Upper lobe of right lung (tissue), 1 donor: ENCODE results near the gene VWA8. TPM values are rescaled to one million over a fixed set of nuclear protein-coding genes. Genes with fewer than 3 reads are reported as not detected.

Source experiments
- ATAC-seq: fragments of 200-7000 bp; cut with Tn5 transposase; one replicate; pipeline ENCODE4 v1.9.1; 2020; ENCODE audit warnings: mild to moderate bottlenecking, moderate library complexity
- DNase-seq: peaks from one replicate; pipeline ENCODE4 v3.0.0-alpha.2; 2020
- H3K27ac ChIP-seq: fragments of 200-600 bp; one replicate; pipeline ENCODE4 v1.8.0; 2022
- H3K27me3 ChIP-seq: fragments of 200-600 bp; one replicate; pipeline ENCODE4 v1.8.0; 2022; ENCODE audit warnings: mild to moderate bottlenecking
- H3K36me3 ChIP-seq: fragments of 200-600 bp; one replicate; pipeline ENCODE4 v1.8.0; 2022
- H3K4me1 ChIP-seq: fragments of 200-600 bp; one replicate; pipeline ENCODE4 v1.8.0; 2022
- H3K4me3 ChIP-seq: fragments of 200-600 bp; one replicate; pipeline ENCODE4 v1.8.0; 2022; ENCODE audit warnings: mild to moderate bottlenecking
- H3K9me3 ChIP-seq: fragments of 200-600 bp; one replicate; pipeline ENCODE4 v1.8.0; 2022
- CTCF ChIP-seq: fragments of 200-600 bp; IDR thresholded peaks from one replicate; pipeline ENCODE4 v1.8.0; 2022; ENCODE audit warnings: antibody characterized with exemption
- intact Hi-C: fragments of 100-400 bp; cut with DNase I; formaldehyde crosslinking; loops from one replicate; pipeline ENCODE4 v1.11.0; 2022
- total RNA-seq: library from RNA; stranded (reverse); fragmentation: NEBNext Ultra II Directional; extraction: Animal tissue kit (Norgen Biotek cat#: 25700); gene quantifications from one replicate; pipeline ENCODE4 v1.2.1, GENCODE V29; 2021
- donor health status: DM: no; HTN: yes; CAD: no; lungs with severe emphysema.

VWA8 gene
- total RNA-seq, 1 donor from 2014 or later, result 20.6 TPM

GRCh38 chr13:41974262-41974900 lies 13.5 kb upstream of the VWA8 start:
- H3K9me3 ChIP-seq, result no peaks in the 10 kb centered on the region
- intact Hi-C loops, result no loop called here
- ATAC-seq (no peak), DNase-seq (no peak)
- H3K27ac ChIP-seq, result no peak overlapping the region
- no peaks in the 10 kb centered on the region for H3K27me3 ChIP-seq
- no peaks in the 10 kb centered on the region for H3K36me3 ChIP-seq
- H3K4me3 ChIP-seq, result no peak overlapping the region
- no peak for TF ChIP-seq CTCF
- no peaks in the 10 kb centered on the region for H3K4me1 ChIP-seq

GRCh38 chr13:41973247-41973741 lies 12.4 kb upstream of the VWA8 start:
- Histone ChIP-seq H3K27ac (no peak overlapping the region), H3K9me3 (no peaks in the 10 kb centered on the region), H3K27me3 (no peaks in the 10 kb centered on the region), H3K4me3 (no peak overlapping the region), H3K36me3 (no peaks in the 10 kb centered on the region), H3K4me1 (no peaks in the 10 kb centered on the region)
- ATAC-seq (no peak), DNase-seq (no peak)
- TF ChIP-seq CTCF, result no peak
- intact Hi-C loops, result no loop called here

- H3K4me1 ChIP-seq, result no peaks in the 10 kb centered on the region
- H3K36me3 ChIP-seq, result no peaks in the 10 kb centered on the region
- H3K27ac ChIP-seq, result no peak overlapping the region
- H3K27me3 ChIP-seq, result no peaks in the 10 kb centered on the region
- intact Hi-C loops, result no loop called here
- no peak for ATAC-seq
- H3K9me3 ChIP-seq, result no peaks in the 10 kb centered on the region
- no peak for DNase-seq
- H3K4me3 ChIP-seq, result no peak overlapping the region
- no peak for TF ChIP-seq CTCF
These were observed 10.9 kb upstream of the VWA8 start for GRCh38 chr13:41971848-41972247.

- no peak for DNase-seq
- H3K27me3 ChIP-seq, result no peaks in the 10 kb centered on the region
- H3K4me3 ChIP-seq, result no peak overlapping the region
- TF ChIP-seq CTCF, result no peak
- no peak for ATAC-seq
- no peaks in the 10 kb centered on the region for H3K36me3 ChIP-seq
- no peaks in the 10 kb centered on the region for H3K4me1 ChIP-seq
- no peak overlapping the region for H3K27ac ChIP-seq
- intact Hi-C loops, result no loop called here
- no peaks in the 10 kb centered on the region for H3K9me3 ChIP-seq
These were observed 10.0 kb upstream of the VWA8 start for GRCh38 chr13:41970918-41971317.

DNA sequence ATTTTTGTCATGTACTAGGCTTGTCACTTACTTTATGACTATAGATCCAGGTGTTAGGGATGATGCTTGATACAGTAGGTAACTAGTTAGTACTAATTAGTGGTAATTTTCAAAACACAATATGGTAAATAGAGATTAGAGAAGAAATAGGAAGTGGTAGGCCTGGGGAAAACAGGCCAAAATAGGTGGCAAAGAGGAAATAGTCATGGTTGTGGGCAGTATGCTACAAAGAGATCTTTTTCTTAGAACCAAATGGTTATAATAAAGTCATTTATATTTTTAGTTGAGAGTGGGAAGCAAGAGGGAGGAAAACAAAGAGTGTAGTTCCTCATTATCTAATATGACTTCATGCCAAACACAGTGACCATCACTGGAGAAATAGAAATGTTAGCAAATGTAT lies 9.1 kb upstream of the VWA8 start:
- Histone ChIP-seq H3K36me3 (no peaks in the 10 kb centered on the region), H3K27me3 (no peaks in the 10 kb centered on the region), H3K4me1 (no peaks in the 10 kb centered on the region), H3K9me3 (no peaks in the 10 kb centered on the region), H3K4me3 (no peak overlapping the region), H3K27ac (no peak overlapping the region)
- ATAC-seq (peak; percentile 20), DNase-seq (no peak)
- intact Hi-C loops, result no loop called here
- no peak for TF ChIP-seq CTCF

GRCh38 chr13:41969072-41969471 lies 8.2 kb upstream of the VWA8 start:
- Histone ChIP-seq H3K9me3 (no peaks in the 10 kb centered on the region), H3K4me1 (no peaks in the 10 kb centered on the region), H3K27ac (no peak overlapping the region), H3K4me3 (no peak overlapping the region), H3K27me3 (no peaks in the 10 kb centered on the region), H3K36me3 (no peaks in the 10 kb centered on the region)
- intact Hi-C loops, result no loop called here
- ATAC-seq, result no peak
- TF ChIP-seq CTCF, result no peak
- no peak for DNase-seq
